IMR-90 (cell line): ENCODE measurements around the gene EPB41L5. TPM values are rescaled to one million over a fixed set of nuclear protein-coding genes. Genes with fewer than 3 reads are reported as not detected.
"Not testable (repeated sequence)": the region's sequence is repeated elsewhere in the genome, so short reads cannot be mapped to it uniquely, and the experiment has no call there.

ENCODE experiments used
- ATAC-seq: fragments of 200-7000 bp; cut with Tn5 transposase; 2 replicates; pipeline ENCODE4 v1.9.1; 2020; ENCODE audit warnings: low read depth, mild to moderate bottlenecking, moderate library complexity
- BruUV-seq: library from RNA; stranded (reverse); fragments of 400-500 nt; replicated peaks from 2 replicates; lab custom pipeline; 2021; lab: Mats Ljungman, UMichigan
- CTCF ChIA-PET: fragments of 300-600 bp; formaldehyde crosslinking; extraction: SDS; loops from one replicate; lab custom pipeline; 2021; ENCODE audit warnings: antibody characterized with exemption; lab: Yijun Ruan, JAX
- POLR2A ChIA-PET: fragments of 300-600 bp; sonication (Branson Sonifier 250); formaldehyde crosslinking; loops from one replicate; lab custom pipeline; 2022; ENCODE audit warnings: antibody characterized with exemption; ENCODE audit not compliant: unreplicated experiment; lab: Charles Lee
- DNase-seq: peaks from one replicate; pipeline ENCODE4 v3.0.0; 2013
- H2AFZ ChIP-seq: replicated peaks from 2 replicates; pipeline ENCODE3; 2013; ENCODE audit warnings: low read length, mild to moderate bottlenecking; ENCODE audit not compliant: poor library complexity
- H2AK5ac ChIP-seq: 2 replicates; pipeline ENCODE4 v1.6.1; 2013; ENCODE audit warnings: low read depth, low read length, inconsistent platforms
- H2AK9ac ChIP-seq: replicated peaks from 2 replicates; pipeline ENCODE3; 2013; ENCODE audit warnings: mild to moderate bottlenecking, low read depth, low read length, moderate library complexity; ENCODE audit not compliant: poor library complexity
- H2BK120ac ChIP-seq: 2 replicates; pipeline ENCODE4 v1.6.1; 2013; ENCODE audit warnings: low read depth, low read length, inconsistent platforms
- H2BK15ac ChIP-seq: 3 replicates; pipeline ENCODE4 v1.6.1; 2013; ENCODE audit warnings: low read depth, low read length, inconsistent platforms
- H2BK20ac ChIP-seq: 2 replicates; pipeline ENCODE4 v1.6.1; 2013; ENCODE audit warnings: low read depth, mild to moderate bottlenecking, inconsistent platforms, low read length, moderate library complexity
- H2BK5ac ChIP-seq: 2 replicates; pipeline ENCODE4 v1.6.1; 2013; ENCODE audit warnings: mild to moderate bottlenecking, low read depth, low read length, inconsistent platforms; ENCODE audit not compliant: poor library complexity, severe bottlenecking
- H3K14ac ChIP-seq: replicated peaks from 2 replicates; pipeline ENCODE4 v1.6.1; 2013; ENCODE audit warnings: low read depth, low read length, inconsistent platforms
- H3K18ac ChIP-seq: 2 replicates; pipeline ENCODE4 v1.6.1; 2013; ENCODE audit warnings: low read depth, low read length, control low read depth
- H3K23ac ChIP-seq: 2 replicates; pipeline ENCODE4 v1.6.1; 2013; ENCODE audit warnings: low read depth, low read length, inconsistent platforms
- H3K27ac ChIP-seq: 2 replicates; pipeline ENCODE4 v1.5.1; 2013; ENCODE audit warnings: mild to moderate bottlenecking, control low read depth, low read length; ENCODE audit not compliant: insufficient read depth
- H3K27me3 ChIP-seq: 2 replicates; pipeline ENCODE4 v1.6.1; 2013; ENCODE audit warnings: low read length; ENCODE audit not compliant: control insufficient read depth, insufficient read depth
- H3K36me3 ChIP-seq: 2 replicates; pipeline ENCODE4 v1.6.1; 2013; ENCODE audit warnings: low read length, mixed read lengths; ENCODE audit not compliant: control insufficient read depth, insufficient read depth
- H3K4ac ChIP-seq: 2 replicates; pipeline ENCODE4 v1.6.1; 2013; ENCODE audit warnings: low read depth, low read length, inconsistent platforms
- H3K4me1 ChIP-seq: 2 replicates; pipeline ENCODE4 v1.6.1; 2013; ENCODE audit warnings: low read length, mixed read lengths; ENCODE audit not compliant: control insufficient read depth, insufficient read depth
- H3K4me2 ChIP-seq: 2 replicates; pipeline ENCODE4 v1.6.1; 2013; ENCODE audit warnings: low read depth, mild to moderate bottlenecking, control low read depth, low read length, moderate library complexity
- H3K4me3 ChIP-seq: 2 replicates; pipeline ENCODE4 v1.5.1; 2013; ENCODE audit warnings: low read depth, mild to moderate bottlenecking, control low read depth, low read length, moderate library complexity; ENCODE audit not compliant: insufficient read depth
- H3K56ac ChIP-seq: 2 replicates; pipeline ENCODE4 v1.6.1; 2013; ENCODE audit warnings: low read length, inconsistent platforms; ENCODE audit not compliant: insufficient read depth; ENCODE audit errors: extremely low read depth
- H3K79me1 ChIP-seq, 2 experiments: 2 replicates each; pipeline ENCODE4 v1.6.1; 2013; ENCODE audit warnings: low read length in 2 of 2, inconsistent platforms in 1 of 2, low read depth in 1 of 2
- H3K9ac ChIP-seq: 2 replicates; pipeline ENCODE4 v1.6.1; 2013; ENCODE audit warnings: low read depth, low read length, control low read depth
- H3K9me1 ChIP-seq: 2 replicates; pipeline ENCODE4 v1.6.1; 2013; ENCODE audit warnings: low read length, inconsistent platforms; ENCODE audit not compliant: insufficient read depth
- H3K9me3 ChIP-seq: 2 replicates; pipeline ENCODE4 v1.6.1; 2013; ENCODE audit warnings: low read length; ENCODE audit not compliant: control insufficient read depth, insufficient read depth
- H4K20me1 ChIP-seq: 2 replicates; pipeline ENCODE4 v1.6.1; 2013; ENCODE audit warnings: low read length, inconsistent platforms; ENCODE audit not compliant: insufficient read depth
- H4K5ac ChIP-seq: 2 replicates; pipeline ENCODE4 v1.6.1; 2013; ENCODE audit warnings: mild to moderate bottlenecking, low read depth, low read length, control low read depth
- H4K8ac ChIP-seq, 2 experiments: 2 replicates each; pipeline ENCODE4 v1.6.1; 2013; ENCODE audit warnings: low read depth in 2 of 2, low read length in 2 of 2, control low read depth in 1 of 2, inconsistent platforms in 1 of 2
- H4K91ac ChIP-seq: 2 replicates; pipeline ENCODE4 v1.6.1; 2013; ENCODE audit warnings: low read depth, low read length, inconsistent platforms; ENCODE audit not compliant: insufficient read depth
- WGBS, 2 experiments: methylation state at CpG; one replicate each; pipeline versions ENCODE4 v1.1.5 to v1.1.7; 2013; ENCODE audit warnings: missing lambda C conversion rate in 2 of 2; ENCODE audit not compliant: insufficient read length in 1 of 2; ENCODE audit errors: extremely low coverage in 2 of 2; 5-methylcytosine and 5-hydroxymethylcytosine counted together
- dilution Hi-C: fragments of 300-500 bp; cut with HindIII; formaldehyde crosslinking; loops from one replicate; pipeline ENCODE4 v1.14.3; 2018; ENCODE audit warnings: low sequenced_read_pairs; ENCODE audit not compliant: unreplicated experiment
- in situ Hi-C: fragments of 300-500 bp; cut with MboI; formaldehyde crosslinking; loops from 3 replicates; pipeline ENCODE4 v1.14.3; 2019; ENCODE audit warnings: low sequenced_read_pairs, inconsistent platforms, mixed read lengths
- intact Hi-C: fragments of 100-400 bp; cut with micrococcal nuclease; formaldehyde crosslinking; loops from 2 replicates; pipeline ENCODE4 v1.10.0; 2022
- polyA plus RNA-seq, 3 experiments: library from polyadenylated mRNA; depleted of rRNA; stranded (reverse); fragments of >200 nt; gene quantifications; 2 replicates each; pipeline ENCODE4 v1.2.3, GENCODE V29; 2012; ENCODE audit warnings: low replicate concordance in 1 of 3
- total RNA-seq: library from RNA; depleted of rRNA; stranded (reverse); fragments of >200 nt; gene quantifications from 2 replicates; pipeline ENCODE4 v1.2.3, GENCODE V29; 2012
- TF ChIP-seq, protein P1 (sequence below): fragments of 150-350 bp; IDR thresholded peaks from 2 replicates; pipeline ENCODE4 v1.6.1; 2017; ENCODE audit warnings: mild to moderate bottlenecking, antibody characterized with exemption, low read length, low read depth

The EPB41L5 gene
- total and polyA plus RNA-seq, 2 of the 4 experiments (the other 2 are of a cell fraction), result 5.1 to 10.6 TPM

DNA sequence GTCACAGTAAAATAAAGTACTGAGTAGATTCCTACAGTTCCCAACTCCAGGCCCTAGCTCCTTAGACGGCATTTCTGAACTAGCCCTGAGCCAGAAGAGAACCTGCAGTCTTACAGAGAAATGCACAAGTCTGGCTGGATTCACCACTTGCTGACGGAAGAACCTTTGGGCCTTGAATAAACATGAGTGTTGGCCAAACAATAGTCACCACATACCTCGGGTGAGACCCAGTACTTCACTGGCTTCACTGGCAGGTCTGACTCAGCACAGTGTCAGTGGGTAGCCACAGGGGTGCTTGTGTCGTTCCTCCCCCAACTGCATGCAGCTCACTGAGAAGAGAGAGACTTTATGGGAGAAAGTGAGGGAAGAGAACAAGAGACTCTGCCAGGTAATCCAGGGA is 121.4 kb downstream of the EPB41L5 start (continued):
- TF ChIP-seq, protein P1, sequence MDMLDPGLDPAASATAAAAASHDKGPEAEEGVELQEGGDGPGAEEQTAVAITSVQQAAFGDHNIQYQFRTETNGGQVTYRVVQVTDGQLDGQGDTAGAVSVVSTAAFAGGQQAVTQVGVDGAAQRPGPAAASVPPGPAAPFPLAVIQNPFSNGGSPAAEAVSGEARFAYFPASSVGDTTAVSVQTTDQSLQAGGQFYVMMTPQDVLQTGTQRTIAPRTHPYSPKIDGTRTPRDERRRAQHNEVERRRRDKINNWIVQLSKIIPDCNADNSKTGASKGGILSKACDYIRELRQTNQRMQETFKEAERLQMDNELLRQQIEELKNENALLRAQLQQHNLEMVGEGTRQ, result no peak

DNA sequence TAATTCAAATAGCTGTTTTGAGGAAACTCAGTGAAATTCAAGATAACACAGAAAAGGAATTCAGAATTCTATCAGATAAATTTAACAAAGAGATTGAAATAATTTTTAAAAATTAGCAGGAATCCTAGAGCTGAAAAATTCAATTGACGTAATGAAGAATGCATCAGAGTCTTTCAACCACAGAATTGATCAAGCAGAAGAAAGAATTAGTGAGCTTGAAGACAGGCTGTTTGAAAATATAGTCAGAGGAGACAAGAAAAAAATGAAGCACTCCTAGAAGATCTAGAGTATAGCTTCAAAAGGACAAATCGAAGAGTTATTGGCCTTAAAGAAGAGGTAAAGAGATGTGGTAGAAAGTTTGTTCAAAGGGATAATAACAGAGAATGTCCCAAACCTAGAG is 122.1 kb downstream of the EPB41L5 start:
- H3K18ac ChIP-seq, H2AK9ac ChIP-seq, H2AFZ ChIP-seq, H3K79me1 ChIP-seq, H4K5ac ChIP-seq, in situ Hi-C loops, H2BK120ac ChIP-seq, DNase-seq, H2AK5ac ChIP-seq, H3K27ac ChIP-seq, ATAC-seq, H2BK20ac ChIP-seq, H4K8ac ChIP-seq, H3K36me3 ChIP-seq, H3K9me3 ChIP-seq, POLR2A ChIA-PET, H2BK5ac ChIP-seq, H3K23ac ChIP-seq, H4K91ac ChIP-seq, H3K27me3 ChIP-seq, intact Hi-C loops, H3K56ac ChIP-seq, BruUV-seq, H3K4ac ChIP-seq, dilution Hi-C loops, H3K4me3 ChIP-seq, H2BK15ac ChIP-seq, H4K20me1 ChIP-seq, H3K9ac ChIP-seq, H3K4me2 ChIP-seq, CTCF ChIA-PET: not testable (repeated sequence)
- Histone ChIP-seq H3K14ac (peak overlapping the region; percentile 33; the same call in 1 of the 2 replicates), H3K4me1 (peaks cover 16% of the 10 kb centered on the region), H3K9me1 (peaks cover 13% of the 10 kb centered on the region)
- no CpG with 5 or more reads among the region's 2 CpGs for WGBS, 2 experiments
